H1 (cell line): ENCODE measurements around the gene ZNF227. TPM values are rescaled to one million over a fixed set of nuclear protein-coding genes. Genes with fewer than 3 reads are reported as not detected.
A peak's percentile ranks its signal among the peaks of the same experiment; 100 is the strongest.

ENCODE experiments used
- CEBPB ChIP-seq: IDR thresholded peaks from 2 replicates; pipeline ENCODE4 v1.6.1; 2012; ENCODE audit warnings: low read depth, low read length
- CHD2 ChIP-seq: IDR thresholded peaks from 2 replicates; pipeline ENCODE4 v1.6.1; 2012; ENCODE audit warnings: low read length, improper control_type of control experiment
- CREB1 ChIP-seq: IDR thresholded peaks from 2 replicates; pipeline ENCODE4 v1.6.1; 2012; ENCODE audit warnings: inconsistent platforms
- EP300 ChIP-seq, 2 experiments: IDR thresholded peaks; 1 replicate in 1 of 2; 2 replicates in 1 of 2; pipeline ENCODE4 v1.6.1; 2011 to 2012; ENCODE audit warnings: low read depth in 2 of 2, low read length in 2 of 2, mild to moderate bottlenecking in 2 of 2, borderline replicate concordance in 1 of 2, inconsistent platforms in 1 of 2, moderate library complexity in 1 of 2
- EZH2 ChIP-seq: fragments of 200-600 bp; sonication (generic); IDR thresholded peaks from 2 replicates; pipeline ENCODE4 v1.7.1; 2012; ENCODE audit warnings: low read depth, mild to moderate bottlenecking, moderate library complexity, low read length, inconsistent platforms; ENCODE audit not compliant: severe bottlenecking
- FOSL1 ChIP-seq: IDR thresholded peaks from 2 replicates; pipeline ENCODE4 v1.6.1; 2011; ENCODE audit warnings: mild to moderate bottlenecking, low read depth, low read length, moderate library complexity; ENCODE audit not compliant: insufficient read depth
- JUN ChIP-seq: IDR thresholded peaks from 2 replicates; pipeline ENCODE4 v1.6.1; 2011; ENCODE audit warnings: low read depth, mild to moderate bottlenecking, improper control_type of control experiment, low read length
- KDM5A ChIP-seq: fragments of 200-600 bp; IDR thresholded peaks from 2 replicates; pipeline ENCODE4 v1.7.1; 2012; ENCODE audit warnings: mild to moderate bottlenecking, low read length, inconsistent platforms, mixed read lengths
- NRF1 ChIP-seq: IDR thresholded peaks from 2 replicates; pipeline ENCODE4 v1.6.1; 2011; ENCODE audit warnings: mild to moderate bottlenecking, low read depth, low read length, improper control_type of control experiment
- POLR2AphosphoS5 ChIP-seq: IDR thresholded peaks from 2 replicates; pipeline ENCODE4 v1.6.1; 2011; ENCODE audit warnings: low read depth, low read length
- POU5F1 ChIP-seq: IDR thresholded peaks from 2 replicates; pipeline ENCODE4 v1.6.1; 2011; ENCODE audit warnings: low read depth, mild to moderate bottlenecking, low read length, moderate library complexity
- RBBP5 ChIP-seq: IDR thresholded peaks from 2 replicates; pipeline ENCODE4 v1.7.1; 2012; ENCODE audit warnings: low read depth, mild to moderate bottlenecking, inconsistent platforms, low read length, moderate library complexity, borderline replicate concordance
- RNF2 ChIP-seq: fragments of 200-900, 300-1000 bp; sonication (generic); IDR thresholded peaks from 2 replicates; pipeline ENCODE4 v1.7.1; 2016; ENCODE audit warnings: borderline replicate concordance, low read depth, mild to moderate bottlenecking, antibody characterized with exemption, low read length; ENCODE audit not compliant: poor library complexity, severe bottlenecking; ENCODE audit errors: missing control alignments
- SIRT6 ChIP-seq: IDR thresholded peaks from one replicate; pipeline ENCODE4 v1.7.1; 2012; ENCODE audit warnings: low read length, inconsistent platforms
- SIX5 ChIP-seq: IDR thresholded peaks from 2 replicates; pipeline ENCODE4 v1.6.1; 2011; ENCODE audit warnings: mild to moderate bottlenecking, low read depth, low read length
- SP1 ChIP-seq: IDR thresholded peaks from 2 replicates; pipeline ENCODE4 v1.6.1; 2011; ENCODE audit warnings: low read depth, low read length
- SP2 ChIP-seq: IDR thresholded peaks from 2 replicates; pipeline ENCODE4 v1.6.1; 2012; ENCODE audit warnings: mild to moderate bottlenecking, low read length, inconsistent platforms
- TCF12 ChIP-seq: IDR thresholded peaks from 2 replicates; pipeline ENCODE4 v1.6.1; 2011; ENCODE audit warnings: low read depth, mild to moderate bottlenecking, low read length
- USF2 ChIP-seq: IDR thresholded peaks from 2 replicates; pipeline ENCODE4 v1.6.1; 2011; ENCODE audit warnings: low read length, improper control_type of control experiment
- YY1 ChIP-seq: IDR thresholded peaks from 2 replicates; pipeline ENCODE4 v1.6.1; 2011; ENCODE audit warnings: low read depth, mild to moderate bottlenecking, low read length
- polyA plus RNA-seq, 7 experiments: library from polyadenylated mRNA; depleted of rRNA in 3 of 7; stranded (reverse) in 5 of 7; unstranded in 2 of 7; fragments of >200 nt in 5 of 7; fragments of 200-250 nt in 2 of 7; gene quantifications; 1 replicate in 5 of 7; 2 replicates in 1 of 7; 4 replicates in 1 of 7; pipeline versions ENCODE4 v1.2.1 to v1.2.3, GENCODE V29; 2011 to 2013; ENCODE audit warnings: missing spikeins in 2 of 7, mixed read lengths in 2 of 7
- total RNA-seq: library from RNA; stranded (reverse); fragmentation: NEBNext Ultra II Directional; extraction: Animal tissue kit (Norgen Biotek cat#: 25700); gene quantifications from 2 replicates; pipeline ENCODE4 v1.2.1, GENCODE V29; 2021
- TF ChIP-seq, protein P1 (sequence below): IDR thresholded peaks from 2 replicates; pipeline ENCODE4 v1.6.1; 2011; ENCODE audit warnings: low read depth, mild to moderate bottlenecking, low read length; ENCODE audit not compliant: insufficient read depth
- TF ChIP-seq, protein P2 (sequence below): IDR thresholded peaks from 2 replicates; pipeline ENCODE4 v1.6.1; 2012; ENCODE audit warnings: inconsistent platforms

Gene ZNF227
- total and polyA plus RNA-seq, 2 of the 8 experiments (the other 6 are each of a cell fraction or from before 2014, with no cell fraction given) = 4.9 to 23.9 TPM

GRCh38 chr19:44212250-44212865 lies at the start of gene ZNF227 (continued):
- no peak for TF ChIP-seq RNF2
- peak; percentile 71 for TF ChIP-seq POLR2AphosphoS5
- TF ChIP-seq SP1 = no peak
- no peak for TF ChIP-seq EZH2
- TF ChIP-seq, protein P1, sequence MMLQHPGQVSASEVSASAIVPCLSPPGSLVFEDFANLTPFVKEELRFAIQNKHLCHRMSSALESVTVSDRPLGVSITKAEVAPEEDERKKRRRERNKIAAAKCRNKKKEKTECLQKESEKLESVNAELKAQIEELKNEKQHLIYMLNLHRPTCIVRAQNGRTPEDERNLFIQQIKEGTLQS = no peak
- no peak for TF ChIP-seq EP300 (IDR thresholded peaks at IDR 0.05; ENCODE audit: borderline replicate concordance in 1 of 2, low read depth in 2 of 2, low read length in 2 of 2)
- TF ChIP-seq NRF1 = no peak
- TF ChIP-seq SIRT6 = no peak
- no peak; the same call in 1 of the 2 replicates for TF ChIP-seq RBBP5
- TF ChIP-seq USF2 = no peak
- no peak for TF ChIP-seq FOSL1
- TF ChIP-seq TCF12 = no peak
- no peak for TF ChIP-seq CREB1
- TF ChIP-seq, protein P2, sequence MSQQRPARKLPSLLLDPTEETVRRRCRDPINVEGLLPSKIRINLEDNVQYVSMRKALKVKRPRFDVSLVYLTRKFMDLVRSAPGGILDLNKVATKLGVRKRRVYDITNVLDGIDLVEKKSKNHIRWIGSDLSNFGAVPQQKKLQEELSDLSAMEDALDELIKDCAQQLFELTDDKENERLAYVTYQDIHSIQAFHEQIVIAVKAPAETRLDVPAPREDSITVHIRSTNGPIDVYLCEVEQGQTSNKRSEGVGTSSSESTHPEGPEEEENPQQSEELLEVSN = 0 out of 2 replicates have a peak, but pooled peaks have one; percentile 12
- TF ChIP-seq CHD2 = no peak
- no peak for TF ChIP-seq JUN
- peak; percentile 82 for TF ChIP-seq SIX5
- TF ChIP-seq KDM5A = no peak
- peak; percentile 86 for TF ChIP-seq YY1
- no peak for TF ChIP-seq CEBPB
- TF ChIP-seq SP2 = no peak
- TF ChIP-seq POU5F1 = no peak
